Esophagus muscularis mucosa (tissue), 4 donors: ENCODE measurements around the gene NGEF.

ENCODE experiments used
- EP300 ChIP-seq: sonication (generic); formaldehyde crosslinking; IDR thresholded peaks from one replicate; pipeline ENCODE4 v1.6.1; 2017; ENCODE audit warnings: antibody characterized with exemption
- POLR2A ChIP-seq: fragments of 450-650 bp; IDR thresholded peaks from one replicate; pipeline ENCODE4 v1.6.1; 2017; ENCODE audit warnings: antibody characterized with exemption, moderate library complexity, mild to moderate bottlenecking, low read depth
- POLR2AphosphoS5 ChIP-seq, 2 donors: sonication (generic); formaldehyde crosslinking; IDR thresholded peaks; one replicate each; pipeline ENCODE4 v1.6.1; 2017; ENCODE audit warnings: antibody characterized with exemption in 2 of 2
- TF ChIP-seq, protein P1 (sequence below), 3 experiments: fragments of 200-600 bp in 2 of 3; fragments of 450-650 bp in 1 of 3; sonication (generic) in 2 of 3; IDR thresholded peaks; one replicate each; pipeline ENCODE4 v1.5.1; 2017 to 2019; ENCODE audit warnings: antibody characterized with exemption in 3 of 3, mild to moderate bottlenecking in 2 of 3, moderate library complexity in 1 of 3

- TF ChIP-seq, protein P1, sequence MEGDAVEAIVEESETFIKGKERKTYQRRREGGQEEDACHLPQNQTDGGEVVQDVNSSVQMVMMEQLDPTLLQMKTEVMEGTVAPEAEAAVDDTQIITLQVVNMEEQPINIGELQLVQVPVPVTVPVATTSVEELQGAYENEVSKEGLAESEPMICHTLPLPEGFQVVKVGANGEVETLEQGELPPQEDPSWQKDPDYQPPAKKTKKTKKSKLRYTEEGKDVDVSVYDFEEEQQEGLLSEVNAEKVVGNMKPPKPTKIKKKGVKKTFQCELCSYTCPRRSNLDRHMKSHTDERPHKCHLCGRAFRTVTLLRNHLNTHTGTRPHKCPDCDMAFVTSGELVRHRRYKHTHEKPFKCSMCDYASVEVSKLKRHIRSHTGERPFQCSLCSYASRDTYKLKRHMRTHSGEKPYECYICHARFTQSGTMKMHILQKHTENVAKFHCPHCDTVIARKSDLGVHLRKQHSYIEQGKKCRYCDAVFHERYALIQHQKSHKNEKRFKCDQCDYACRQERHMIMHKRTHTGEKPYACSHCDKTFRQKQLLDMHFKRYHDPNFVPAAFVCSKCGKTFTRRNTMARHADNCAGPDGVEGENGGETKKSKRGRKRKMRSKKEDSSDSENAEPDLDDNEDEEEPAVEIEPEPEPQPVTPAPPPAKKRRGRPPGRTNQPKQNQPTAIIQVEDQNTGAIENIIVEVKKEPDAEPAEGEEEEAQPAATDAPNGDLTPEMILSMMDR (IDR thresholded peaks at IDR 0.05): no peak
- TF ChIP-seq EP300: no peak
- TF ChIP-seq POLR2A: no peak
- TF ChIP-seq POLR2AphosphoS5 (IDR thresholded peaks at IDR 0.05): no peak
These were observed 159.0 kb downstream of the NGEF start for GRCh38 chr2:232854082-232854481.
